Measurements from ENCODE around the gene HTR2B.
"Not testable (repeated sequence)": the region's sequence is repeated elsewhere in the genome, so short reads cannot be mapped to it uniquely, and the experiment has no call there.

The HTR2B gene

DNA sequence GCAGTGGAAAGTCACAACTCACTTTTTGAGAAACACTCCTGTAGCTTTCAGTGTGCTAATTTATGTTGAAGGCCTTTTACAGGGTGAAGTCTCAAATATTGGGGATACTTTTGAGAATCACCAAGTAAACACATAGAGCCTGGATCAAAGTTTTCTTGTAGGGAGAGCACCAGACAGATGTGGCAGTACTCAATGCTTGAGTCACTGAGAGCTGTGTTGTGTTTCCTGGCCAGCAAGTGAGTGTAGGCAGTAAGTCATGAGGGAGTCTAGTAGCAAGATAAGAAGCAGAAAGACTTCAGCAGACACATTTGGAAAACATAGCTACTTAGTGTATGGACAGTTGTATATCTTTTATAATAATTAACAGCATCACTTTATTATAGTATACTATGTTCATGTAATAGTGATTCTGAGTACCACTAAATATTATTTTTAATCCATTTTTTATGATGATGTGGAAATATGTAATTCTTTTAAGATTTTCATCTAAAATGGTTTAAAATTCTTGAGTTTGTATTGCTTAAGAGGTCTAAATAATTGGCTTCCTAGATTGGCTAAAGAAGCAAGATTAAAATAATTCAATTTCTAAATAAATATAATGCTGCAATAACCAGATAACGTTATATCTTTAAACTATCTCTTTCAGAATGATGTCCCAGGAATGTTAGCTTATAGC is 55.3 kb downstream of the HTR2B start:
- no peak for DNase-seq

DNA sequence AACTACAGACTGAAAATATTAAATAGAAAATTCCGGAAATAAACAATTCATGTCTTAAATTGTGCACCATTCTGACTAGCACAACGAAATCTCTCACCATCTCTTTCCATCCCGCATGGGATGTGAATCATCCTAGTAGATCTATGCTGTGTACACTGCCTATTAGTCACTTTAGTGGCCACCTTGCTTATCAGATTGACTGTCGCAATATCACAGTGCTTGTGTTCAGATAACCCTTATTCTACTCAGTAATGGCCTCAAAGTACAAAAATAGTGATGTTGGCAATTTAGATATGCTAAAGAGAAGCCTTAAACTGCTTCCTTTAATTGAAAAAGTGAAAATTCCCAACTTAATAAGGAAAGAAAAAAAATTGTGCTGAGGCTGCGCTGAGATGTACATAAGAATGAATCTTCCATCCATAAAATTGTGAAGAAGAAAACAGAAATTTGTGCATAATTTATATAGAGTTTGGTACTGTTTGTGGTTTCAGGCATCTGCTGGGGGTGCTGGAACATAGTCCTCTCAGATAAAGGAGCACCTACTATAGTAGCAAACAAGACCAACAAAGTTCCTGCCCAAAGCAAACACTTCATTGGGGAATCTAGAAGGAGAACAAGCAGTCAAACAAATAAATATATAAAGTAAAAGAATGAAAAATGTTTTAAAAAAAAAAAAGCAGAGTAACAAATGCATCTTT is 56.2 kb downstream of the HTR2B start:
- no peak for DNase-seq

DNA sequence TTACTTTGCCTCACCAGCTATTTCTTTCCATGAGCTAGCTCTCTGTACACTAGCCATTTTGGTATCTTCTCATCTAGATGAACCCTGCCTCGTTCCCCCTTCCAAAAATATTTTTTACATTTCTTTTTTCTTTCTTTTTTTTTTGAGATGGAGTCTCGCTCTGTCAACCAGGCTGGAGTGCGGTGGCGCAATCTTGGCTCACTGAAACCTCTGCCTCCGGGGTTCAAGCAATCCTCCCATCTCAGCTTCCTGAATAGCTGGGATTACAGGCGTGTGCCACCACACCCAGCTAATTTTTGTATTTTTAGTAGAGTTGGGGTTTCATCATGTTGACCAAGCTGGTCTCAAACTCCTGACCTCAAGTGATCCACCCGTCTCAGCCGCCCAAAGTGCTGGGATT is 57.3 kb downstream of the HTR2B start:
- DNase-seq: not testable (repeated sequence)

DNA sequence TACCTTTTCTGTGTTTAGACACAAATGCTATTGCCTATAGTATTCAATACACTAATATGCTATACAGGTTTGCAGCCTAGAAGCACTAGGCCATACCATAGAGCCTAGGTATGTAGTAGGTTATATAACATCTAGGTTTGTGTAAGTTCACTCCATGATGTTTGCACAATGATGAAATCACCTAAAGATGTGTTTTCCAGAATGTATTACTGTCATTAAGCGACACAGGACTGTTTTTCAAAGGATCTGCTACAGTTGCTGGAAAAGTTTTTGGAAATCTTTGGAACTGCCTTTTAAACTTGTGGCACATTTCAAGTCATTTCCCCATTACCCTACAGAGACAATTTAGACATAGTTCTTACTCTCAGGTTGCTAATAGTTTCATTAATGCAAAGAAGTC is 58.9 kb downstream of the HTR2B start:
- DNase-seq: no peak

DNA sequence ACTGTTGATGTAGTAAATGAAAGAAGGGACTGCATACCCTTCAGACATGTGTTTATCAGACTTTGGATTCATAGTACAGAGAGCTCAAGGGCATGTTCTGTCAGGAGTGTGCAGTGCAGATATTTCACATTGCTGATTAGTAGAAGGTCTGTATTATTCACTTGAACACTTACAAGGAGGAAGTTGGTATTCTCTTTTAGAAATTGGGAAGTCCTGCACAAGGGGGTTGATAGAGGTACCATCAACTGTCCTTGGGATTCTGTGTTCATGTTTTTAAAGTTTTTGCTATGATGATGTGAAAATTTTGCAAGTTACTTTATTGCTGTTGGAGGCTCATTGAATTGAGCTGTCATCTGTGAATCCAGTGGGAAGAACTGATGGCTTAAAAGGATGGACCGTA is 61.5 kb downstream of the HTR2B start:
- no peak for DNase-seq

DNA sequence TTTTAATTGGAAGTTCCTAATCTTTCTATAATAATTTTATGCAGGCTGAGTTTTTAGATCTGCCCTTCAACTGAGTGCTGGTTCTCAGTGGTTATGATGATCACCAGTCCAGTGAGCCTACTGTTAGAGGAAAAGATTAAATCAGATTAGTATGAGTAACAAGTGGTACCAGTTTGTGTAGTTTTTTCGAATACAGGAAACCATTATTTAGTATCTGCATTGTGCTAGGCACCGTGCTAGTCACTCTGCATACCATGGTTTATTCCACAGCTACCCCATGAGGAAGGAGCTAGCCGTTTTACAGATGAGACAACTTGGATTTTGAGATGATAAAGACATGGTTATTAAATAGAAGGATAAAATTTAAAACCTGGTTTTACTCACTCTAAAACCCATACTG is 62.1 kb downstream of the HTR2B start:
- no peak for DNase-seq

DNA sequence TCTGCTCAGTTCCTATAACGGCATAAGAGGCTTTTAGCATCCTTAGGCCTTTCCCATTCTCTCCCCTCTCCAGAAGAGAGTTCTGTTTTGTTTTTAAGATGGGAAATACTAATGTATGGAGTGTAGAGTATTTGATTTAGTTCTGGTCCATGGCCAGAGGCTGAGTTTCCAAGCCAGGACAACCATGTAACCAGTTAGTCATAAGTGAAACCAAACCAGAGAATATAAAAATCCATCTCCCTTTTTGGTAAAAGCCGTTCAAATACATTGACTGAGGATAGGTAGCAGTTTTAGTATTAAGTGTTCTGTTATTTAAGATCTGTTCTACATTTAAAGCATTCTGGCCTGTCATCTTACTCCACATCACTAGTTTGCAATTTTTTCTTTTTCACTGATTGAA is 65.1 kb downstream of the HTR2B start:
- no peak for DNase-seq

DNA sequence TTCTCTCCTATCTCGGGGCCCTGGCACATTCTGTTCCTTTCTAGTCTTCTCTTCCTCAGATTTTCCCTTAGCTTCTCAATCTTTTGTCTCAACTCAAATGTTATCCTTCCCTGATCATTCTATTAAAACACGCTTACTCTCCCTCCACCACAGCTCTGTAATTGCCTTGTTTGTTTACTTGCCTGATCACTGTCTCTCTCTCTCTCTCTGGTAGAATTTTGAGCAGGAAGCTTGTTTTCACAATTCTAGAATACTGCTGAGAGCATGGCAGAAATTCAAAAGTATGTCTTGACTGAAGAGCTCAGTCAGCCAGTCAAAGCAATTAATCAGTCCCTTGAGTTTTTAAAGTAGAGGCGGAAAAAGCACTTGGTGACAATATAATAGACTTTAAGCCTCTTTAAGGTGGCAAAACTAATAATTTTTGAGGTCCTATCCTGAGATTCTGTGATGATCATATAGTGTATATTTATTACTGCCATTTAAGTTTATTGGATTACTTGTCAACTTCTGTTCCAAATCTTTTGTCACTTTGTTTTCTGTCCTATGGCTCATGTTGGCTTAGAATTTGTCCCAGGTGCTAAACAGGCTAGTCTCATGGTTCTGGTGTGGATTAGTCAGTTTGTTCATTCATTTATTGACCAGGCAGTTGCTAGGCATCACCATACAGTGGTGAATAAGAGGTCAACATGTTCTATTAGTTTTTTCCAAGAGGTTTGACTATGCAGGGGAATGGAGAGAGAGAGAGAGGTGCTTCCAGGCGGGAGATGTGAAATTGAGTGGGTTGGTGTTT is 65.9 kb downstream of the HTR2B start:
- DNase-seq: no peak

All from NCI-H345 (cell line).